ENCODE measurements around the gene SLC6A9. TPM values are rescaled to one million over a fixed set of nuclear protein-coding genes. Genes with fewer than 3 reads are reported as not detected.

Gene SLC6A9
- total RNA-seq, 4 donors from 2014 or later = 55.8 to 85.7 (median 62.0) TPM

DNA sequence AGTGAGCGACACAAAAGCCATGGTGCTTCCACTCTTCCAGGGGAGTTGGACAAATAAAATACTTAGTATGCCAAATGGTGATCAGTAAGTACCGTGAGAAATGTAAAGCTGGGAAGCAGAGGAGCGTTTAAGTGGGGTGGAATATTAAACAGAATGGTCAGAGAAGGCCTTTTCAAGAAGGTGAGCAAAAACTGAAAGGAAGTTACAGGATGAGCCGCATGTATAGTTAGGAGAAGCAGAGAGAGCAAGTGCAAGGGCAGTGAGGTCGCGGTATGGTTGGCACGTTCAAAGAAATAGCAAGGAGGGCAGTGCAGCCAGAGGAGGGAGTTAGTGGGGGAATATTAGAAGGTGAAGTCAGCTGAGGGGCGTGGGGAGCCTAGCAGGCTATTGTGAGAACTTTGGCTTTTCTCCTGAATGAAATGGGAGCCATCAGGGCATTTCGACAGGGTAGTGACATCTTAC lies 57.2 kb downstream of the SLC6A9 start:
- WGBS, 2 donors = 36% methylated on average over 9 of the region's 9 CpGs
- intact Hi-C loops (cut with DNase I; ENCODE audit: low total_unique reads) = no loop called here
- DNase-seq (ENCODE audit: low spot score in 2 of 2) = no peak
- peak overlapping the region; percentile 66 for H3K4me3 ChIP-seq (ENCODE audit: low read depth, poor library complexity, severe bottlenecking)
- TF ChIP-seq POLR2A (IDR thresholded peaks at IDR 0.05) (no peak), CTCF (IDR thresholded peaks at IDR 0.05) (no peak)

DNA sequence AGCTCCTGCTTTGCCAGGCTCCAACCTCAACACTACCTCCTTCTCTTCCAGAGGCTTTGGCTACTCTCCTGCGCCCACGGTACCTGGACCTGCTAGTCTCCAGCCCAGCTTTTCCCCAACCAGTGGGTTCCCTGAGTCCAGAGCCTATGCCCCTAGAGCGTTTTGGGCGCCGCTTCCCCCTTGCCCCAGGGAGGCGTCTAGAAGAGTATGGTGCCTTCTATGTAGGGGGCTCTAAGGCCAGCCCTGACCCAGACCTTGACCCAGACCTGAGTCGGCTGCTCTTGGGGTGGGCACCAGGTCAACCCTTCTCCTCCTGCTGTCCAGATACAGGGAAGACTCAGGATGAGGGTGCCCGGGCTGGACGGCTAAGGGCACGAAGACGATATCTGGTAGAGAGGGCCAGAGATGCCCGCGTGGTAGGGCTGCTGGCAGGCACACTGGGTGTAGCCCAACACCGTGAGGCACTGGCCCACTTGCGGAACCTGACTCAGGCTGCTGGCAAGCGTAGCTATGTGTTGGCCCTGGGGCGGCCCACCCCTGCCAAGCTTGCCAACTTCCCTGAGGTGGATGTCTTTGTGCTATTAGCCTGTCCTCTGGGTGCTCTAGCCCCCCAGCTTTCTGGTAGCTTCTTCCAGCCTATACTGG lies 59.8 kb downstream of the SLC6A9 start:
- no peak overlapping the region for H3K4me3 ChIP-seq (ENCODE audit: low read depth, poor library complexity, severe bottlenecking)
- no peak for DNase-seq (ENCODE audit: low spot score in 2 of 2)
- TF ChIP-seq POLR2A (IDR thresholded peaks at IDR 0.05) (no peak), CTCF (IDR thresholded peaks at IDR 0.05) (no peak)
- intact Hi-C loops (cut with DNase I; ENCODE audit: low total_unique reads) = no loop called here
- WGBS, 2 donors = 76 to 81% methylated on average over 17 of the region's 17 CpGs

DNA sequence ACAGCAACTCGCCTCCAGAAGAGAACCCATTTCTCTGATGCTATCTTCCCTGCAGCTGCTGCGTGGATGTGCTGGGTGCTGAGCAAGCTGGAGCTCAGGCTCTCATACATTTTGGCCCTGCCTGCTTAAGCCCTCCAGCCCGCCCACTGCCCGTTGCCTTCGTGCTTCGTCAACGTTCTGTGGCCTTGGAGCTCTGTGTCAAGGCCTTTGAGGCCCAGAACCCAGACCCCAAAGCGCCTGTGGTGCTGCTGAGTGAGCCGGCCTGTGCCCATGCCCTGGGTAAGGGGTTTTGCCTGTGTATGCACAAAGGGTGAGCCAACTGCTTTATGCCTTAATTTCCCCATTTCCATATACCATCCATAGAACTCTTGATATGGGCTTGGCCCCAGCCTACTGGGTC lies 60.4 kb downstream of the SLC6A9 start:
- no peak for TF ChIP-seq POLR2A (IDR thresholded peaks at IDR 0.05)
- no peak for TF ChIP-seq CTCF (IDR thresholded peaks at IDR 0.05)
- H3K4me3 ChIP-seq (ENCODE audit: low read depth, poor library complexity, severe bottlenecking) = no peak overlapping the region
- intact Hi-C loops (cut with DNase I; ENCODE audit: low total_unique reads) = no loop called here
- 90 to 91% methylated on average over 9 of the region's 9 CpGs for WGBS, 2 donors
- DNase-seq (ENCODE audit: low spot score in 2 of 2) = no peak

GRCh38 chr1:43970502-43970901 lies 60.8 kb downstream of the SLC6A9 start:
- intact Hi-C loops (cut with DNase I; ENCODE audit: low total_unique reads) = no loop called here
- no peak for DNase-seq (ENCODE audit: low spot score in 2 of 2)
- 46 to 47% methylated on average over 5 of the region's 5 CpGs for WGBS, 2 donors
- H3K4me3 ChIP-seq (ENCODE audit: low read depth, poor library complexity, severe bottlenecking) = peak overlapping the region; percentile 76
- TF ChIP-seq CTCF (IDR thresholded peaks at IDR 0.05) (no peak), POLR2A (IDR thresholded peaks at IDR 0.05) (no peak)

DNA sequence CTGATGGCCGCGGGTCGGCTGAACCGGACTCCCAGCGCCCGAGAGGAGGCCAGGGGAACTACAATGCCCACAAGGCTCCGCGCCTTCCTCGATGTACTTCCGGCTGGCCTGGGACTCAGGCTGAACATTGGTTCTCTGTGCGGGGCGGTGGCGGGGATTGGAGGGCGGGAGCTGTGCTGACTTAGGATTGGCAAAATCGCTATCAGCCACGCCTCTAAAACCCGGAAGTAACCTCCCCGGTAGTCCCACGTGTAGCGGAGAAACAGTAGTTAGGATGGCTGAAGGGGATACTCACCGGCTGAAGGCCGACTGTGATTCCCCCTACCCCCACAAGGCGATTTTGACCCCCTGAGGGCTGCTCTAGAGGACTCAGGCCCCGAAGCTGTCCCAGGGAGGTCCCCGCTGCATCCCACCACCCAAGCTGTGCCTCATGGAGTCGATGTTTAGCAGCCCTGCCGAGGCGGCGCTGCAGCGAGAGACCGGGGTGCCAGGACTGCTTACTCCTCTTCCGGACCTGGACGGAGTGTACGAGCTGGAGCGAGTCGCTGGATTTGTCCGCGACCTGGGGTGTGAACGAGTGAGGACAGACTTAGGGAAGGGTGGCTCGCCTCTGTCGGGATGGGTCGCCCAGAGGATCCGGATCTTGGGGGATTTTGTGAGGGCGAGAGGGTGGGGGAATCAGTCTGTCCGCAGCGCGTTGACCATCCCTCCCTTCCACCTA lies 61.4 kb downstream of the SLC6A9 start, which contains the start of gene DPH2:
DPH2 (plus strand) TSS at position 265 of the 721 bp plus-strand sequence; CDS start at position 431, 166 bp downstream.
- WGBS, 2 donors = 1% methylated on average over 28 to 30 of the region's 47 CpGs

More for the DNA sequence above, 61.4 kb downstream of the SLC6A9 start, which contains the start of gene DPH2:
- peak within 1 kb of the TSS; percentile 76 for H3K4me3 ChIP-seq (ENCODE audit: low read depth, poor library complexity, severe bottlenecking)
- DNase-seq (ENCODE audit: low spot score in 2 of 2) = peak; percentile 97 to 100
- TF ChIP-seq POLR2A (IDR thresholded peaks at IDR 0.05) = no peak
- TF ChIP-seq CTCF (IDR thresholded peaks at IDR 0.05) = no peak
- intact Hi-C loops (cut with DNase I; ENCODE audit: low total_unique reads) = no loop called here
